VCaP (cell line): Measurements from ENCODE around the gene EXOC6.

Experiments
- H3K27ac ChIP-seq: fragments of 450-650 bp; 2 replicates; pipeline ENCODE4 v1.5.1; 2017
- TF ChIP-seq, protein P1 (sequence below): fragments of 450-650 bp; conservative IDR thresholded peaks from 2 replicates; pipeline ENCODE4 v1.5.1; 2017; ENCODE audit warnings: mild to moderate bottlenecking, moderate library complexity

Gene EXOC6

GRCh38 chr10:92997620-92998019, 149.3 kb downstream of the EXOC6 start:
- TF ChIP-seq, protein P1, sequence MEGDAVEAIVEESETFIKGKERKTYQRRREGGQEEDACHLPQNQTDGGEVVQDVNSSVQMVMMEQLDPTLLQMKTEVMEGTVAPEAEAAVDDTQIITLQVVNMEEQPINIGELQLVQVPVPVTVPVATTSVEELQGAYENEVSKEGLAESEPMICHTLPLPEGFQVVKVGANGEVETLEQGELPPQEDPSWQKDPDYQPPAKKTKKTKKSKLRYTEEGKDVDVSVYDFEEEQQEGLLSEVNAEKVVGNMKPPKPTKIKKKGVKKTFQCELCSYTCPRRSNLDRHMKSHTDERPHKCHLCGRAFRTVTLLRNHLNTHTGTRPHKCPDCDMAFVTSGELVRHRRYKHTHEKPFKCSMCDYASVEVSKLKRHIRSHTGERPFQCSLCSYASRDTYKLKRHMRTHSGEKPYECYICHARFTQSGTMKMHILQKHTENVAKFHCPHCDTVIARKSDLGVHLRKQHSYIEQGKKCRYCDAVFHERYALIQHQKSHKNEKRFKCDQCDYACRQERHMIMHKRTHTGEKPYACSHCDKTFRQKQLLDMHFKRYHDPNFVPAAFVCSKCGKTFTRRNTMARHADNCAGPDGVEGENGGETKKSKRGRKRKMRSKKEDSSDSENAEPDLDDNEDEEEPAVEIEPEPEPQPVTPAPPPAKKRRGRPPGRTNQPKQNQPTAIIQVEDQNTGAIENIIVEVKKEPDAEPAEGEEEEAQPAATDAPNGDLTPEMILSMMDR: no peak
- no peak overlapping the region for H3K27ac ChIP-seq

DNA sequence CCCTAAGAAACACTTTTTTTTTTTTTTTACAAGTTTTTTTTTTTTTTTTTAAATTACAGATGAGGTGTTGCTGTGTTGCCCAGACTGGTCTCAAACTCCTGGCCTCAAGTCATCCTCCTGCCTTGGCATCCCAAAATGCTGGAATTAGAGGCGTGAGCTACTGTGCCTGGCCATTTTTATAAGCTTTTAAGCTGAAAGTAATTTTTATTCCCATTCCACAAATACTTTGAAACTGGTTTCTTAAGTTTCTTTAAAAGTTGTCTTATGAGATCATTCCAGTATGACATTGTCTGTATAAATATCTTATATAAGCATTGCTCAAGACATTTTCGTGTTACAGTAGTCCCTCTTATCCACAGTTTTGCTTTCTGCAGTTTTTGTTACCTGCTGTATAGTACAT, 150.9 kb downstream of the EXOC6 start:
- no peak overlapping the region for H3K27ac ChIP-seq
- TF ChIP-seq, protein P1: no peak

DNA sequence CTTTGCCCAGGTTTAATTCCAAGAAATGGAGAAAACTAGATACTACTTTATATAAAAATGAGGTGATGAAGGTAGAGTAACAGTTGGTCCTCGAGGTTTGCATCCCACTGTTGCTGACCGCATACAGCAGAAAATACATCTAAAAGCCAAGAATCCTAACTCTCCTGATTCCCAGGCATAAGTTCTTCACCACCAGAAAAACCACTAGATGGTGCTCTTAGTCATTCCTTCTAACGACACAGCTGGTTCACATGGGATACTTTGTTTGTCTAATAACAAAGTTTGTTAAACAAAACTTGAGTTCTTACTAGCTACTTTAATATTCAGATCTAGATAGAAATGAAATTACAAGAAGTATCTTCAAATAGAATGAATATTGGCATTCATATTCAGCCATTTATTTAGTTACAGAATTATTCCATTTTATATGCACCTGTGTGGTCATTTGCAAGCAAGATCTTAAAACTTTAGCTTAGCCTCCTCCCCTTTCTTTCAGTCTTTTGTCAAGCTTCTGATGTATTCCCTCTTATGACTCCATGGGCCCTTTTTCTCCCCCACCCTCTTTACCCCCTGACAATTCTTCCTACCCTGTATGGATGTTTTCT, 158.2 kb downstream of the EXOC6 start:
- no peak overlapping the region for H3K27ac ChIP-seq
- TF ChIP-seq, protein P1: peak; percentile 85

GRCh38 chr10:93015722-93016121, 167.4 kb downstream of the EXOC6 start:
- TF ChIP-seq, protein P1: no peak
- H3K27ac ChIP-seq: no peak overlapping the region

GRCh38 chr10:93023013-93023650, 174.8 kb downstream of the EXOC6 start:
- no peak overlapping the region for H3K27ac ChIP-seq
- TF ChIP-seq, protein P1: no peak

DNA sequence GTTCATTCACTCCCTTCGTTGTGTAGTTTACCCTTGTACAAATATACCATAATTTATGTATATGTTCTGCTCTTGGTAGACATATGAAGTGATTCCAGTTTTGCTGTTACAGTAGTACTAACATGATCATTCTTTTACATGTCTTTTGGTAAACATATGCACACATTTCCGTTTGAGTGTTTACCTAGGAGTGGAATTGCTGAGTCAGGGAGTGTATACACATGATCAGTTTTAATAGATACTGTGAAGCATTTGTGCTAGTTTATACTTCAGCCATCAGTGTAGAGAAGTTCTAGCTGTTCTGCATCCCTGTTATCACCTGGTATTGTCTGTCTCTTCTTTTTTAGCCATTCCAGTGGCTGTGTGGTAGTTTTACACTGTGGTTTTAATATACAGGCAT, 177.8 kb downstream of the EXOC6 start:
- H3K27ac ChIP-seq: peak overlapping the region; percentile 36

GRCh38 chr10:93027508-93027907, 179.2 kb downstream of the EXOC6 start:
- TF ChIP-seq, protein P1: no peak
- H3K27ac ChIP-seq: no peak overlapping the region

More for the DNA sequence above, 177.8 kb downstream of the EXOC6 start:
- TF ChIP-seq, protein P1: no peak
